Progenitor cell of endocrine pancreas (in vitro differentiated cells): ENCODE results near the gene DNAJC1. TPM values are rescaled to one million over a fixed set of nuclear protein-coding genes. Genes with fewer than 3 reads are reported as not detected.

Experiments used
- DNase-seq: peaks from one replicate; pipeline ENCODE4 v3.0.0; 2021; ENCODE audit warnings: low spot score; ENCODE audit not compliant: unreplicated experiment
- H3K27ac Mint-ChIP-seq: 2 replicates; pipeline ENCODE4 v1.8.0; 2021; ENCODE audit warnings: mild to moderate bottlenecking, moderate library complexity, mixed read lengths
- H3K27me3 Mint-ChIP-seq: 2 replicates; pipeline ENCODE4 v1.8.0; 2021; ENCODE audit warnings: mixed read lengths
- H3K36me3 Mint-ChIP-seq: 2 replicates; pipeline ENCODE4 v1.8.0; 2022; ENCODE audit warnings: mixed read lengths; ENCODE audit not compliant: insufficient read depth
- H3K4me1 Mint-ChIP-seq: 2 replicates; pipeline ENCODE4 v1.8.0; 2021; ENCODE audit warnings: low read depth, mixed read lengths
- H3K4me3 Mint-ChIP-seq: 2 replicates; pipeline ENCODE4 v1.8.0; 2021; ENCODE audit warnings: low read depth, mild to moderate bottlenecking, moderate library complexity, mixed read lengths
- H3K9me3 Mint-ChIP-seq: 2 replicates; pipeline ENCODE4 v1.8.0; 2021; ENCODE audit warnings: low read depth, mixed read lengths
- total RNA-seq: library from RNA; stranded (reverse); gene quantifications from 2 replicates; pipeline ENCODE4 v1.2.1, GENCODE V29; 2021
- TF ChIP-seq, protein P1 (sequence below): fragments of 200-600 bp; sonication (generic); IDR thresholded peaks from one replicate; pipeline ENCODE4 v1.5.0; 2021; ENCODE audit warnings: antibody characterized with exemption, mild to moderate bottlenecking; ENCODE audit not compliant: unreplicated experiment

The DNAJC1 gene
- total RNA-seq, 1 donor from 2014 or later = 28.5 TPM

DNA sequence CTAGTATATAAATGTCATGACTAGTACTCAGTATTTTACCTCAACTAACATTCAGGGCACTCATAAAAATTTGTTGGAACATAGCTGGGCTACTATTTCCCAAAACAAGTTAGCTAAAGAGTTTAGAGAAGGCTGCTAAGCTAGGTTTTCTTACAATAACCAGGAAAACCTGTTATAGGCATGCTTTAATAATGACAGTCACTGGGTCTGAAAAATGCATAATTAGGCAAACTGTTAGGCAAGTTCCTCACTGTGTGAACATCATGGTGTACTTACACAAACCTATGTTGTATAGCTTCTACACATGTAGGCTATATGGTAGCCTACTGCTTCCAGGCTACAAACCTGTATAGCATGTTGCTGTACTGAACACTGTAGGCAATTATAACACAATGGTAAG lies 79.0 kb downstream of the DNAJC1 start:
- TF ChIP-seq, protein P1, sequence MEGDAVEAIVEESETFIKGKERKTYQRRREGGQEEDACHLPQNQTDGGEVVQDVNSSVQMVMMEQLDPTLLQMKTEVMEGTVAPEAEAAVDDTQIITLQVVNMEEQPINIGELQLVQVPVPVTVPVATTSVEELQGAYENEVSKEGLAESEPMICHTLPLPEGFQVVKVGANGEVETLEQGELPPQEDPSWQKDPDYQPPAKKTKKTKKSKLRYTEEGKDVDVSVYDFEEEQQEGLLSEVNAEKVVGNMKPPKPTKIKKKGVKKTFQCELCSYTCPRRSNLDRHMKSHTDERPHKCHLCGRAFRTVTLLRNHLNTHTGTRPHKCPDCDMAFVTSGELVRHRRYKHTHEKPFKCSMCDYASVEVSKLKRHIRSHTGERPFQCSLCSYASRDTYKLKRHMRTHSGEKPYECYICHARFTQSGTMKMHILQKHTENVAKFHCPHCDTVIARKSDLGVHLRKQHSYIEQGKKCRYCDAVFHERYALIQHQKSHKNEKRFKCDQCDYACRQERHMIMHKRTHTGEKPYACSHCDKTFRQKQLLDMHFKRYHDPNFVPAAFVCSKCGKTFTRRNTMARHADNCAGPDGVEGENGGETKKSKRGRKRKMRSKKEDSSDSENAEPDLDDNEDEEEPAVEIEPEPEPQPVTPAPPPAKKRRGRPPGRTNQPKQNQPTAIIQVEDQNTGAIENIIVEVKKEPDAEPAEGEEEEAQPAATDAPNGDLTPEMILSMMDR = no peak
- Mint-ChIP-seq H3K4me1 (peaks cover 16% of the 10 kb centered on the region), H3K27me3 (no peaks in the 10 kb centered on the region), H3K27ac (no peak overlapping the region), H3K36me3 (no peaks in the 10 kb centered on the region), H3K4me3 (no peak overlapping the region), H3K9me3 (no peaks in the 10 kb centered on the region)
- no peak for DNase-seq

- H3K36me3 Mint-ChIP-seq = no peaks in the 10 kb centered on the region
- peaks cover 5% of the 10 kb centered on the region for H3K4me1 Mint-ChIP-seq
- TF ChIP-seq, protein P1 = no peak
- no peaks in the 10 kb centered on the region for H3K27me3 Mint-ChIP-seq
- H3K4me3 Mint-ChIP-seq = no peak overlapping the region
- no peak for DNase-seq
- H3K9me3 Mint-ChIP-seq = no peaks in the 10 kb centered on the region
- no peak overlapping the region for H3K27ac Mint-ChIP-seq
These were observed 82.9 kb downstream of the DNAJC1 start for GRCh38 chr10:21920633-21921032.

DNA sequence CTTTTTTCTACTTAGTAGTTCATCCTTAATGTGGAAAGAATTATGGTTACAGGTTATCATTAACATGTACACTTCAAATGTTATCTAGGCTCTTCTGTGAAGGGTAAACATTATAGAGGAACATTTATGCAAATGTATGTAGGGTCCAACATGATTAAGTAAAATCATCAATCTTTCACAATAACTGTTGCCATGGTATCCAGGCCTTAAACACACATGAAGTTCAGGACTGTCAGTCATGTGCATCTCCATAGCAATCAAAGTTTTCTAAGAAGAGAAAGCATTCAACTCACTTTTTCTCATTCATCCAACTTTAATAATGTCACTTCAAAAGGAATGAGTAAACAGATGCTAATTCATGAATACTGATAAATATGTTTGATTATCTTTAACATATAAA lies 83.6 kb downstream of the DNAJC1 start:
- Mint-ChIP-seq H3K4me3 (no peak overlapping the region), H3K9me3 (no peaks in the 10 kb centered on the region), H3K4me1 (peaks cover 5% of the 10 kb centered on the region), H3K36me3 (no peaks in the 10 kb centered on the region), H3K27ac (no peak overlapping the region), H3K27me3 (no peaks in the 10 kb centered on the region)
- no peak for DNase-seq
- TF ChIP-seq, protein P1 = no peak

DNA sequence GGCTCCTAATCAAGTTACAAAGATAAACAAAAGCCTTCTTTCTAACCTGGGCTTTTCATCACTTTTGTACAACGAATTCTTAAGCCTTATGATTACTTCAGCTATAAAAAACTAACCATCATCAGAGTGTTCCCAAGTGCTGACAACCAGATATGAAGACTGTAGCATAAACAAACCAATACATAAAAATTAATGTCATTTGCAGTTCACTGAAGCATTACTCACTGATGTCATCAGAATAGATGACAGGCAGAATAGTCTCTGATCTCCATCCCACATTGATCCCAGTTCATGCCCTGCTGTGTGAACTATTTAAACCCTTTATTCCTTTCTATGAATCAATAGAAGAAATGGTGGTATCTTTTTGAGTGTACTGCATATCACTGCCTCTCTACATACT lies 84.4 kb downstream of the DNAJC1 start:
- Mint-ChIP-seq H3K4me3 (no peak overlapping the region), H3K36me3 (no peaks in the 10 kb centered on the region), H3K4me1 (peaks cover 5% of the 10 kb centered on the region), H3K27me3 (no peaks in the 10 kb centered on the region), H3K9me3 (no peaks in the 10 kb centered on the region), H3K27ac (no peak overlapping the region)
- TF ChIP-seq, protein P1 = no peak
- no peak for DNase-seq

DNA sequence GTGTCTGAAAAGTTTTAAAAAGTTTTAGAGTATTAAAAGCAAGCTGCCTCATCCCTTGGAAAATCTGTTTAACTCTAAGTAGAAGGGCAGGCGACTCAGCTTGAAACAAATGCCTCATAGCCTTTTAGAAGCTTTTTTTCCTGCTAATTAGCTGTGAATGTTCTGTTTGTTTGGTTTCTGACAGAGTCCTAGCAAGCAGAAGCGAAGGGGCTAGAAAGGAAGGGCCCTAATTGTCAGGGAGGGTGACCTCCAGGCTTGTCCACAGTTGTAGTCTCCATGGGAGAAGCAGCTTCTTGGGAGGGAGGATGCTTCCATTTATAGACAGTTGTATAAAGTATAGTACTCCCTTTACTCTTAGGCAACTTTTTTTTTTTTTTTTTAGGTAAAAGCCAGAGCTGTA lies 90.9 kb downstream of the DNAJC1 start:
- Mint-ChIP-seq H3K27me3 (no peaks in the 10 kb centered on the region), H3K4me3 (no peak overlapping the region), H3K36me3 (peaks cover 4% of the 10 kb centered on the region), H3K4me1 (peaks cover 6% of the 10 kb centered on the region), H3K27ac (no peak overlapping the region), H3K9me3 (no peaks in the 10 kb centered on the region)
- TF ChIP-seq, protein P1 = no peak
- DNase-seq = no peak
